Suppressor macrophage treated with lipopolysaccharide for 4 hours (primary cell): ENCODE data around the gene UBXN7.
"Not testable (repeated sequence)": the region's sequence is repeated elsewhere in the genome, so short reads cannot be mapped to it uniquely, and the experiment has no call there.

ENCODE experiments used
- DNase-seq: peaks from one replicate; pipeline ENCODE4 v3.0.0-alpha.2; 2020

Gene UBXN7, protein sequence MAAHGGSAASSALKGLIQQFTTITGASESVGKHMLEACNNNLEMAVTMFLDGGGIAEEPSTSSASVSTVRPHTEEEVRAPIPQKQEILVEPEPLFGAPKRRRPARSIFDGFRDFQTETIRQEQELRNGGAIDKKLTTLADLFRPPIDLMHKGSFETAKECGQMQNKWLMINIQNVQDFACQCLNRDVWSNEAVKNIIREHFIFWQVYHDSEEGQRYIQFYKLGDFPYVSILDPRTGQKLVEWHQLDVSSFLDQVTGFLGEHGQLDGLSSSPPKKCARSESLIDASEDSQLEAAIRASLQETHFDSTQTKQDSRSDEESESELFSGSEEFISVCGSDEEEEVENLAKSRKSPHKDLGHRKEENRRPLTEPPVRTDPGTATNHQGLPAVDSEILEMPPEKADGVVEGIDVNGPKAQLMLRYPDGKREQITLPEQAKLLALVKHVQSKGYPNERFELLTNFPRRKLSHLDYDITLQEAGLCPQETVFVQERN

DNA sequence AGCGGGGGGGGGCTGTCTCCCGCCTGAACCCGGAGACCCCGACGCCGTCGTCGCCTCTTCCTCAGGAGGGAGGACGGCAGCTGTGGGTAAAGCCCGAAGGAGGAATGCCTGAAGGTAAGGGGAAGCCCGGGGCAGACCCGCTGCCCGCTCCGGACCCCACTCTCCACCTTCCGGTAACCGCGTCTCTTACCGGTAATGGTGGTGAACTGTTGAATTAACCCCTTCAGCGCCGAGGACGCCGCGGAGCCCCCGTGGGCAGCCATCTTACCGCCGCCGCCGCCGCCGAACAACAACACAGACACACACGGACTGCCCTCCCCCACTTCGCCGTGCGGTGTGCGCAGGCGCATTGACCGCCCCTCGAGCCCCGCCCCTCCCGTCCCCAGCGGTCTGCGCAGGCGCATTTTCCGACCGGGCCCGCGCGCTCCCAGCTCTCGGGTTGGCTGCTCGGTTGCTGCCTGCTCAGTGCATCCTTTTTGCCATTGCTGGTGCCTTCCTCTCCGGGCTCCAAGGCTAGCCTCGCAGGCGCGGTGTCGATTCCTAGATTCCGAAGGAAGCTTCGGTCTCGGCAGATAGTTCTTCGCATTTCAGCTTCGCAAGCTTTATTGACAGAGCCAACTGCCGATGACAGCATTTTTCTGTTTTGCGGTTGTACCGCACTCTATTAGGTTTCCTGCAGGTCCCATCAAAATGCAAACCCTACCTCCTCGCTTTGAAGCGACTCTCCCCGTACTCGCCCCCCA lies at the start of gene UBXN7:
UBXN7 (minus strand) TSS at position 291 of the 743 bp plus-strand sequence; CDS start at position 263, 28 bp downstream.
- peak; percentile 98 for DNase-seq

DNA sequence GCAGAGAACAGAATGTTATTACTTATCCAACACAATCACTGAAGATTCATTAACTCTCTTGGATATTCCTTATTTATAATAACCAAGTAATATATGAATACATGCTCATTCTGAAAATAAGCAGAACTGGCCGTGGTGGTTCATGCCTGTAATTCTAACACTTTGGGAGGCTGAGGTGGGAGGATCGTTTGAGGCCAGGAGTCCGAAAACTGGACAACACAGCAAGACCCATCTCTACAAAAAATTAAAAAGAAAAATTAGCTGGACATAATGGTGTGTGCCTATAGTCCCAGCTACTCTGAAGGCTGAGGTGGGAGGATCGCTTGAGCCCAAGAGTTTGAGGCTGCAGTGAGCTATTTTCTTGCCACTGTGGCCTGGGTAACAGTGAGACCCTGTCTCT lies 45.5 kb upstream of the UBXN7 start:
- DNase-seq: no peak

DNA sequence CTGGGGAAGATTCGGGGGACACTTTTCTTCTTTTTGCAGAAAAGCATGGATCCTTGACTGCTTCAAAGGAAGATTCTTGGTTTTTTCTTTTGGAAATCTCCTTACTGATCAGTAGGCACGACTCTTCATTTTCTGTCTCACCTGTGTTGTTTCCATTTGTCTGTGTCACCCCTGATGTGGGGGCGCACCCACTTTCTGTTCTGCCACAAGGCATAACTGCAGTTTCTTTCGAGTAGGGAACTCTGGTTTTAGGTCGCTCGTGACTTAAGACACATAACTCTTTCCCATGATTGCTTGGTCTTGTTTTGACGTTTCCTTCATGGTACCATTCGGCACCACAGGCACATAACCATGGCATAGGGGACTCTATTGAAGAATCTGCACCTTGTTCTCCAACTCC lies 40.1 kb upstream of the UBXN7 start:
- no peak for DNase-seq

DNA sequence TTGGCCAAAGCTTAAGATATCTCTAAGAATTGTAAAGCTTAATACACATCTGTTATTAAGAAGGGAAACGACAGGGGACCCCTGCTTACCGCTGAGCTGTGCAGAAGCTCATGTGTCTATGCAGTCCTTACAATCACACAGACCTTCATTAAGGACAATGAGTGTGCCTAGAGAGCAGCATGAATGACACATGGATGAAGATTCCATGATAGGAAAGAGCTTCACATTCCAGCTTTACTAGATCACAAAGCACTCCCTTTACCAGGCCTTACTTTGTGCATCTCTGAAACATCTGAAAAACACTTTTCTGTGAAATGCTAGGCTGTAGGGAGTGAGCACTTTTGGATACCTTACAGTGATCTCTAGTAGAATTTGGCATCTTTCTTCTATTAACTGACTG lies 39.3 kb upstream of the UBXN7 start:
- DNase-seq: no peak

DNA sequence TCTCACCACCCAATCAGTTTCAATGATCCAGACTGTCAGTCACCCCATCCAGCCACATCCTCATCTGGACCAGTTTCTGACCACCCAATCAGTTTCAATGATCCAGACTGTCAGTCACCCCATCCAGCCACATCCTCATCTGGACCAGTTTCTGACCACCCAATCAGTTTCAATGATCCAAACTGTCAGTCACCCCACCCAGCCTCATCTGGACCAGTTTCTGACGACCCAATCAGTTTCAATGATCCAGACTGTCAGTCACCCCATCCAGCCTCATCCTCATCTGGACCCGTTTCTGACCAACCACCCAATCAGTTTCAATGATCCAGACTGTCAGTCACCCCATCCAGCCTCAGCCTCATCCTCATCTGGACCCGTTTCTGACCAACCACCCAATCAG lies 38.0 kb upstream of the UBXN7 start:
- not testable (repeated sequence) for DNase-seq

- DNase-seq: no peak
These were observed 31.6 kb upstream of the UBXN7 start for GRCh38 chr3:196463804-196464203.

DNA sequence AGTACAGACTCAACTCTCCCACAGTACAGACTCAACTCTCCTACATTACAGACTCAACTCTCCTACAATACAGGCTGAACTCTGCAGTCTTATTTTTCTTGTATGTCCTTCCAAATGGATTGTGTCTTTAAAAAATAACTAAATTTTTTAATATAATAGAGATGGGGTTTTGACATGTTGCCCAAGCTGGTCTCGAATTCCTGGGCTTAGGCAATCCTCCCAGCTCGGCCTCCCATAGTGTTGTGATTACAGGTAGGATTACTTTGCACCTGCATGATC lies 31.2 kb upstream of the UBXN7 start:
- no peak for DNase-seq

DNA sequence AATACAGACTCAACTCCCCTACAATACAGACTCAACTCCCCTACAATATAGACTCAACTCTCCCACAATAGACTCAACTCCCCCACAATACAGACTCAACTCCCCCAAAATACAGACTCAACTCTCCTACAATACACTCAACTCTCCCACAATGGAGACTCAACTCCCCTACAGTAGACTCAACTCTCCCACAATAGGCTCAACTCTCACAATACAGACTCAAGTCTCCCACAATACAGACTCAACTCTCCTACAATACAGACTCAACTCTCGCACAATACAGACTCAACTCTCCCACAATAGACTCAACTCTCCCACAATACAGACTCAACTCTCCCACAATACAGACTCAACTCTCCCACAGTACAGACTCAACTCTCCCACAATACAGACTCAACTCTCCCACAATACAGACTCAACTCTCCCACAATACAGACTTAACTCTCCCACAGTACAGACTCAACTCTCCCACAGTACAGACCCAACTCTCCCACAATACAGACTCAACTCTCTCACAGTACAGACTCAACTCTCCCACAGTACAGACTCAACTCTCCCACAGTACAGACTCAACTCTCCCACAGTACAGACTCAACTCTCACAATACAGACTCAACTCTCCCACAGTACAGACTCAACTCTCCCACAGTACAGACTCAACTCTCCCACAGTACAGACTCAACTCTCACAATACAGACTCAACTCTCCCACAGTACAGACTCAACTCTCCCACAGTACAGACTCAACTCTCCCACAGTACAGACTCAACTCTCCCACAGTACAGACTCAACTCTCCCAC lies 30.7 kb upstream of the UBXN7 start:
- DNase-seq: not testable (repeated sequence)

- DNase-seq: no peak
These were observed 25.8 kb upstream of the UBXN7 start for GRCh38 chr3:196458063-196458462.

DNA sequence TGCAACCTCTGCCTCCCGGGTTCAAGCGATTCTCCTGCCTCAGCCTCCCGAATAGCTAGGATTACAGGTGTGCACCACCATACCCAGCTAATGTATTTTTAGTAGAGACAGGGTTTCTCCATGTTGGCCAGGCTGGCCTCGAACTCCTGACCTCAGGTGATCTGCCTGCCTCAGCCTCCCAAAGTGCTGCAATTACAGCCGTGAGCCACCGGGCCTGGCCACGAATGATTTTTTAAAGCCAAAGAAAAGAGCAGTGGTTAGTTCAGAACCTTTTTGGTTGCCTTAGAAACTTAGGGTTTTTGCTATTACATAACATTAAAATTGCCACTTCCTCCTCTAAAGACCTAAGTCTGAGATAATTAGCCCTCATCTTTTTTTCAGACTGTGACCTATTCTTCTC lies 25.2 kb upstream of the UBXN7 start:
- DNase-seq: peak; percentile 53

- DNase-seq: no peak
These were observed 22.7 kb upstream of the UBXN7 start for GRCh38 chr3:196454935-196455334.

GRCh38 chr3:196445391-196445790 lies 13.2 kb upstream of the UBXN7 start:
- DNase-seq: peak; percentile 72

GRCh38 chr3:196444500-196444894 lies 12.3 kb upstream of the UBXN7 start:
- DNase-seq: no peak

GRCh38 chr3:196440696-196441095 lies 8.5 kb upstream of the UBXN7 start:
- no peak for DNase-seq

DNA sequence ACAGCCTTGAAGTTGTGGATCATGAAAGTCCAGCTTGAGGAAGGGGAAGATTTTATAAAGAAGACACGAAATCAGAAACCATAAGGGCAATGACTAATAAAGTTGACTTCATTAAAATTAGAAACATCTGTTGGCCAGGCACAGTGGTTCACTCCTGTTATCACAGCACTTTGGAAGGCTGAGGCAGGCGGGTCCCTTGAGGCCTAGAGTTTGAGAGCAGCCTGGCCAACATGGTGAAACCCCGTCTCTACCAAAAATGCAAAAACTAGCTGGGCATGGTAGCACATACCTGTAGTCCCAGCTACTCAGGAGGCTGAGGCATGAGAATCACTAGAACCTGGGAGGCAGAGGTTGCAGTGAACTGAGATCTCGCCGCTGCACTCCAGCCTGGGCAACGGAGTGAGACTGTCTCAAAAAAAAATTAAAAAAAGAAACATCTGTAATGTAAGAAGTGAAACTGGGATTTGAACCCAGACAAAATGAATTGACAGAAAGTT lies 7.9 kb upstream of the UBXN7 start:
- no peak for DNase-seq

DNA sequence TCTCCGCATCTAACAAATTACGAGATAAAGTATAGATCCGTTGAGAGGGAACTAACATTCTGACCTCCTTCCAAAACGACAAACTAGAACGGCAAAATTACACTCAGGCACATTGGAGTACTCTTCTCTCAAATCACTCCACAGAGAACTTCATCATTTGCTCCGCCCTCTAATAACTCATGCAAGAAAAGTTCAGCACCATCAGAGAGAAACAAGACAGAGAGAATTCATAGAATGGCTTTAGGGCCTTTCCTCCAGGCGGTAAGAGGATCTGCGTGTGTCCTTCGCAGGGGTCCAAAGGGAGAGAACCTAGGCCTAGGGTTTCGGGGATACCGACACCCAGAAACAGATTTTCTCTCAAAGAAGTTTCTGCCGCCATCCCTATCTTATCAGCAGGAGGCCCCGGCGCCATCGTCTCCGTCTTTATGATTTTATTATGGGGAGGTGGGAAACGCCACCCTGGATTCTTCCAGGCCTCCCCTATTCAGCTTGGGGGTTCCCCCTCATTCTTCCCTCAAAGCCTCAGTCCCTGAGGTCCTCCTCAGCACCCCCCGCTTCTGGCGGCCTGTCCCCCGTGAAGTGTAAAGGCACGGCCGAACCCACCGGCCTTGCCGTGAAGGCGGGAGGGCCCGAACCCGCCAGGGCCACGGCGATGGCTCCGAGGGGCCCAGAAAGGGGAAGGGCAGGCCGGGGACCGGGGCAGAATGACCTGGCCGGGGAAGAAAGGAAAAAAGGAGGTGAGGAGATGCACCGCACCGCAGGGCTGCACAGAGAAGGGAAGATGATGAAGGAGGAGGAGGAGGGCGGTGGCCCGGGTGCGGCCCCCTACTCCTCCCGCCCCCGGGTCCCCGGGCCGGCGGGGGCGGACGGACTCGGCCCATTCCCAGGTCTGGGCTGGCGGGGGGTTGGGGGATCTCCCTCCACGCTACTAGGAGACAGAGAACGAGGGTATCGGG lies 768 bp downstream of the UBXN7 start:
- peak; percentile 41 for DNase-seq

DNA sequence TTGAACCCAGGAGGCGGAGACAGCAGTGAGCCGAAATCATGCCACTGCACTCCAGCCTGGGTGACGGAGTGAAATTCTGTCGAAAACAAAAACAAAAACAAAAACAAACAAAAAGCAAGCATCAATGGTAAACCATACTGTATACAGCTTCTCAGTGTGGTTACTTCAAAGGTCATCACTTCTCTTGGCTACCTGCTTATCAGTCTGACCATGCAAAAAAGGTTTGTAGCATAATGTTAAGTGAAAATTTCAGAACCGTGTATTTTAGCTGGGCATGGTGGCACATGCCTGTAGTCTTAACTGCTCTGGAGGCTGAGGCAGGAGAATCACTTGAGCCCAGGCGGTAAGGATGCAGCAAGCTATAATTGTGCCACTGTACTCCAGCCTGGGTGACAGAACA lies 4.2 kb downstream of the UBXN7 start:
- DNase-seq: no peak

GRCh38 chr3:196424421-196424820 lies 7.8 kb downstream of the UBXN7 start:
- not testable (repeated sequence) for DNase-seq

- no peak for DNase-seq
These were observed 9.0 kb downstream of the UBXN7 start for GRCh38 chr3:196423044-196423781.

GRCh38 chr3:196421668-196422067 lies 10.6 kb downstream of the UBXN7 start:
- not testable (repeated sequence) for DNase-seq

DNA sequence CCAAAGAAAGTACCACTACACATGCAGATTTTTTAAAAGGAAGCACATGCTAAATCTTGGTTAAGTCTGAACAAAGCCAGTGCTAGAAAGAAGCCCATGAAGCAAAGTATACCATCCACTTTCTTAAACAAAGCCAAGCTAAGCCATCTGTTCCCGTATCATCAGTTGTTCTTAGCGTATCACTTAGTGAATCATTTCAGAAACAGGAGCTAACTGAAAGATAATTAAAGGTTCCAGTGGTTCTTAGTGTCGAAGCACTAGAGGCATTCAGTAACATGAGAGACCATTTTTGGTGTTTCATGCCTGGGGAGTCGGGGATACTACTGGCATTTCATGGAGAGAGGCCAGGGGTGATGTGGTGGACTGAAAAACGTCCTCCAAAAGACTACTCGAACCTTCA lies 12.8 kb downstream of the UBXN7 start:
- DNase-seq: no peak
